SHP77 treated with DMSO at 0.1 percent for 48 hours (cell line): ENCODE results near the gene COBL.

Experiments used
- DNase-seq: peaks from one replicate; lab custom pipeline; 2025; lab: John Stamatoyannopoulos, UW

COBL gene

DNA sequence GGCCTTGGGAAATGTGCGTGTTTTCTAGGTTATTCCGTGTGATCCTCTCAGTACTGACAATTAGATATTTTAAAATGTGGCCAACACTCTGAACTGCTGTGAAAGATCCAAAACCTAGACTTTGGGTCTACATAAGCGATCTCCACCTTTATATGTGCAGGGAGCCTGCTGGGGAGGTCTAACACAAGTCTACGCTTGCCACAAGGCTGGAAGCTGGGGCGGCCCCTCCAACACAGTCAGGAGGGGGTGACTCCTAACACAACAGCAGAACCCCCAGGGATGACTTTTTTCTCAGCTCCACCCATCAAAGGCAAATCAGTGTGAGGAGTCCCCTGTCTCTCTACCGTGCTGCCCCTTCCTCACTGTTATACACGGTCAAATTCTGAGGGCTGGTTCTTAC, 202.6 kb downstream of the COBL start:
- DNase-seq, result no peak

DNA sequence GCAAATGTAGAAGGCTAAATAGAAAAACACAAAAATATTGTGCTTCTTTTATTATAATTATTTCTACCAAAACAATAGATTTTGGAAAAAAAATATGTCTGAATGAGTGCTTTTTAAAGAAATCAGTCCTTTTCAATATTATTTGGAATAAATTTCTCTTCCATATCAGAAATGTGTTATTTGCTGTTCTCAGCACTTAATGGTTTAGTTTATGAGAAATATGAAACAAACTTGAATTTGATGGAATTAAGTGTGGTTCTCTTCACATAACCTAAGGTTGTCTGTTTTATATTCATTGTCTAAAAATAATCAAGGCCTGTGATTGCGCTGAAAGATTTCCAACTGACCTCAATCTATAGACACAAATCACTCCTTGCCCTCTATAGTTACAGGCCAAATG, 203.0 kb downstream of the COBL start:
- DNase-seq, result no peak

DNA sequence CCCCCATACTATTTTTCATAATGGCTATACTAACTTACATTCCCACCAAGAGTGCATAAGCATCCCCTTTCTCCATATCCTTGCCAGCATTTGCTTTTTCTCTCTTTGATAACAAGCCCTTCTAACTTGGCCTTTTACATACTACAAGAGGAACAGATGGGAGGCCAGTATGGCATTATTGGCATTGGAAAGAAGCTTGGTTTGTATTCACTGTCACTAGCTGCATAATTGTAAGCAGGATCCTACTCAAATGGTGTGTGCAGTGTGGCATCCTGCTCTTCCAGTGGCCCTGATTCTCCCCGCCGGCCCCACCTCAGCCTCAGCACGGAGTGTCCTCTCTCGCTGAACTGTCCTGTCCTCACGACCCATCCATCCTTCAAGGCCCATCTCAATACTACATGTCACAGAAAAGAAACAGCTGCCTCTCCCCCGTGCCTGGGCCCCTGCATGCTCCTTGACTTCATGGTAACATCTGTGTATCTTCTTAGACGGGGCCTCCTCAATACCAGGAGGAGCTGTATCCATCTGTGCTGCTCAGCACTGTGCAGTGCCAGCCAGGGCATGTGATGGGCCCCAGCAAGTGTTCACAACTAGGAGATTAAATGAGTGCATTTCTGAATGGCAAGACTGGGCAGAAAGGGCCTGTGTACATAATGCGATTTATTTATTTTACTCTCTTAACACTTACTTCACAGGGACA, 205.2 kb downstream of the COBL start:
- no peak for DNase-seq

DNA sequence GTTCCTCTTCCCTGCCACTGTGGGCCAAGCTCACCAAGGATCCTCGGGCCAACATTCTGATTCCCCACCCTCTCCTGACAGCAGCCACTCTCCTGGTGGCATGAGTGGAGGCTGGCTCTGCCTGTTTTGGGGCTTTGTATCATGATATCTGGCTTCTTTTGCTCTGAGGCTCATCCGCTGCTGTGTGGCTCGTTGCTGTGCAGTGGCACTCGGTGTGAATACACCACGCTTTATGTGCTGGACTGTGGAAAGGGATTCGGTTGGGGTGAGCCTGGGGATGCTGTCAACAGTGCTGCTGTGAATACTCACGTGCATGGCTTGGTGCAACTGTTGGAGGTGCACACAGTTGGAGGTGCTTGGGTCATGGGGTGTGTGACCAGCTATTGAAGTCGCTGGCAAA, 208.5 kb downstream of the COBL start:
- DNase-seq, result no peak

DNA sequence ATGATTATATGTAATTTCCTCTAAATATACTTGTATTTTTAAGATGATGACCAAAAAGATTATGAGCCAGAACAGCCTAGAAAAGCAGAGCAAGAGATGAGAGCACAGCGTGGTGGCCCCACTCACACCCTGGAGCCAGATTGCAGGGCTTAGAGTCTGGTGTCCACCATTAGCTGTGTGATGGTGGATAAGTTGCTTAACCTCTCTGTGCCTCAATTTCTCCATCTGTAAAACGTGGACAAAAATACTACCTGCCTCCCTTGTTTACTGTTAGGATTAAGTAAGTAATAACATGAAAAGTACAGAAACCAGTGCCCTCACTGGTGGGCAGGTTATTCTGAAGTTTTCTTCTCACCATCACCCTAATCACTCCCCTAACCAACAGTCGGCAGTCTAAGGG, 212.3 kb downstream of the COBL start:
- DNase-seq, result no peak

DNA sequence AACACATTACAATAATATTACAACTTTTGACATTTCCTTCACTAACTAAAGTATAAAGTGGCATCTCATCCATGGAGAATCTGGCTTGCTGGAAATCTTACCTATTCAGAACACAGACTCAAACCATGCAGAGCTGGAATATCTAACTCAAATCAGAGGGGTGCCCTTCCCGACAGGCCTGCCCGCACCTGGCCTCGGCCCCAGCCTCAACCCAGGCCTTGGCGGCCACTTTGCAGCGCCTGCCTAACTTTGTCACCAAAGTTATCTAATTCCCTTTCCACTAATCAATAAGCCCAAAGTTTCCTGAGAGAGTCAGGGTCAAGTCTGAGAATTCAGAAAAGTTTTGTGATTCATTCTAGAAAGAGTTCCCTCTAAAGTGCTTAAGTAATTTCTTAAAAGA, 212.9 kb downstream of the COBL start:
- DNase-seq, result no peak

DNA sequence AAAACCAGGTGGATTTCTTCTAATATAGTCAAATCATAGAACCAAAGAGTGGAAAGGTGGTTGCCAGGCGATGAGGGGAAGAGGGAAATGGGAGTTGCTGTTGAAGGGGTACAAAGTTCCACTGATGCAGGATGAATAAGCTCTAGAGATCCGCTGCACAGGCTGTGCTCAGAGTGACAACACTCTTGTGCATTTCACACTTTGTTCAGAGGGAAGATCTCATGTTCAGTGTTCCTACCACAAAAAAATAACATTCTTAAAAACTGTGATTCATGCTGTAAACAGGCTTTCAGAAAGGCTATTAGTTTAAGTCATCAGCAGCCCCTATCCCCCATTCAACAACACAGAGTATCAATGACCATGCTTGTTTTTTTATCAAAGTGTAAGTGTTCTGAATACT, 213.8 kb downstream of the COBL start:
- no peak for DNase-seq

DNA sequence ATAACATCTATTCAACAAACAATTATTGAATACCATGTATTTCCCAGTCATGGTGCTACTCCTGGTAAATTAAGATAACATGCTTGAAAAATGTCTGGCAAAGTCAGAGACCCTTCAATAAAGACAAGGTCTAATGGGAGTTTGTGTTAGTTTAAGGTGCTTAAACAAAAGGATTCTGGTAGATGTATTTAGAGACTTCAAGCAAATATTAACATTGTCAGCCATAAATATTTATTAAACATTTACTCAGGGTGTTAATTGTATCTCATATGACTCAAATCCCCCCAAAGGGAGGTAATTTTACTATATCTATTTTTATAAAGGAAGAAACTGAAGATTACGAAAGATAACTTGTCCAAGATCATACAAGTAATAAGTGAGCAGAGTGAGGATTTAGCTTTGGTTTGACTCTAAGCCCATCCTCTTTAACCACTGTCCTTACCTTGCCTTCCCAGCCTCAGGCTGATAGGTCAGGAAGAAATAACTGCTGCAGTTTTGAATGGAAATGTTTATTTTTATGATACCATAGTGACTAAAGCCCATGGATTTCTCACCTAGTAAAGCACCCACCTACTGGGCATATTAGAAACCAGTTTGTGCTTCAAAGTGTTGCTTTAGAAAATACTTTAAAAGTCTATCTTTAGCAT, 215.4 kb downstream of the COBL start:
- DNase-seq, result no peak

DNA sequence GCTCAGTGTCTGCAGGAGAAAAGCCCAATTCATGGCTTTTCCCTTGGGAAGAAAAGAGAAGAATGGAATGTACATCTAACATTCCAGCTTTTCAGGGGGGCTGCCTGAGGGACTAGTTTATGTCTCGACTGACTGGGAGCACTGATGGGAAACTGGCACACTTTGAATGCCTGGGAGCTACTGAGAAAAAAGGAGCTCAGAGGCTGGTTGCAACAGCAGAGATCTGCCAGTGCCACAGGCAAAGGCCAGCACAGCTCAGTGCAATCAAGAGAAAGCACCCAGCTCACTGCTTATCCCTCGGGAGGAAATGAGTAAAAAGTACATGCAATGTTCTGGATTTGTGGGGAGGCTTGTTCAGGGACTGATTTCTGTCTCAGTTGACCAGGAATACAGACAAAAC, 226.2 kb downstream of the COBL start:
- DNase-seq, result no peak

DNA sequence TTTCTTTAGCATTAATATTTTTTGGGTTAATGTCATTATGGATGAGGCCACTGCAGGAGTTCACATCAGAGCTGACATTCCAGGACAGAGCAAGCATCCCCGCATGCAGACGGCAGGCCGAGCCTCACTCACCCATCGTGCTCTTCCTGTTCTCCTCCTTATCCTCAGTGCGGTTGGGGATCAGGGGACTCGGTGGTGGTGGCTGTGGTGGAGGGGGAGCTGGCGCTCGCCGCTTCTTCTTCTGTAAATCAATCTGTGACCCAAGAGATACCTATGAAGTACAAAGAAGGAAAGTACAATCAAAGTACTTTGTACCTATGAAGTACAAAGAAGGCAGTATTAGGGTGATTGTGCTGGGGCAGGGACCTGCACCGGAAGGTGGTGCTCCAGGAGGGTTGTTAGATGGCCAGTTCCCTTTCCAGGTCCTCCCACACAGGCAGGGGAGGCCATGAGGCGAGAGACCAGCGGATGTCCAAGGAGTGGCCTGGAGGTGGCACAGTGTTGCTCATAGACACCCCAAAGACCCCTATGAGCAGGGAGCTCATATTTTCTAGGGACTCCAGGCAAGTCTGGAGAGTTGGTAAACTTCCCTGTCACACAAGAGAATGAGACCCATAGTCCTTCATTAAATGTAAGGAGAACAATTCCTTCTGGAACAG, 231.4 kb downstream of the COBL start:
- no peak for DNase-seq

DNA sequence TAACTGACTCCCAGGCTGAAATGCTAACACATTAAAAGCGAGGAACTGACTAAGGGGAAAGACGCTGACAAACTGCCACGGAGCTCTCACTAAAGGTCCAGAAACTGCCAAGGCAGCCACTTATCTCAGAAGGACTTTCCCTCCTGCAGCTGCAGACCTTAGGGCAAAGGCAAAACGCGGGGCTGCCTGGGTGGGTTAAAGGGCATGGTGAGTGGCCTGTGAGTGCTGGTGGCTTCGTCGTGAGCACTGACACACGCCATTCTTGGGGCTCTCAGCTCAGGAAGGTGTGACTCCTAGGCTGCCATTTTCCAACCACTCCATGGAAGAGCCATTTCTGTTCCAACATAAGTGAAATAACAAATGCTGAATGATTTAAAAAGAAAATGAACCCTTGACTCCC, 232.5 kb downstream of the COBL start:
- DNase-seq, result no peak

DNA sequence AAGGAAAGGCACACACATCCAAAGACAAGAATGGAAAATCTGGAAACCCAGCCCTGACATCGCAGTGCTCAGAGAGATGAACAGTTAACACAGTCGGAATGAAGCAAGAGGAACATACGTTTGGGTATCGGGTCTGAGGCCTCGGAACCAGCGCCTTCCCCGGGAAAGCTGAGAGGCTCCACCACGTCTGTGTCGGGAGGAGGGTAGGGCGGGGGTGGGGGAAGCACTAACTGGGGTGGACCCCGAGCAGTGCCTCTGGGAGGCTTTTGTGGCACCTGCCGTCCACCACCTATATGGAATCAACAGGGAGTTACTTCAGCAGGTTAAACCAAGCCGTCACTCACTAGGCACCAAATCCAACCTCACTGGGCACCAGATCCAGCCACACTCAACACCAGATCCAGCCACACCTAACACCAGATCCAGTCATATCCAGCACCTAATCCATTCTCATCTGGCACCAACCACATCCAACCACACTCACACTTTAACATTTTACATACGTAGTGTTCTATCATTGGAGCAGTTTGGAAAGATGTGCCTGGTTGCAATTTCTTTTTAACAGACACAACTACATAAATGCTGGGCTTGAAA, 233.6 kb downstream of the COBL start:
- no peak for DNase-seq

DNA sequence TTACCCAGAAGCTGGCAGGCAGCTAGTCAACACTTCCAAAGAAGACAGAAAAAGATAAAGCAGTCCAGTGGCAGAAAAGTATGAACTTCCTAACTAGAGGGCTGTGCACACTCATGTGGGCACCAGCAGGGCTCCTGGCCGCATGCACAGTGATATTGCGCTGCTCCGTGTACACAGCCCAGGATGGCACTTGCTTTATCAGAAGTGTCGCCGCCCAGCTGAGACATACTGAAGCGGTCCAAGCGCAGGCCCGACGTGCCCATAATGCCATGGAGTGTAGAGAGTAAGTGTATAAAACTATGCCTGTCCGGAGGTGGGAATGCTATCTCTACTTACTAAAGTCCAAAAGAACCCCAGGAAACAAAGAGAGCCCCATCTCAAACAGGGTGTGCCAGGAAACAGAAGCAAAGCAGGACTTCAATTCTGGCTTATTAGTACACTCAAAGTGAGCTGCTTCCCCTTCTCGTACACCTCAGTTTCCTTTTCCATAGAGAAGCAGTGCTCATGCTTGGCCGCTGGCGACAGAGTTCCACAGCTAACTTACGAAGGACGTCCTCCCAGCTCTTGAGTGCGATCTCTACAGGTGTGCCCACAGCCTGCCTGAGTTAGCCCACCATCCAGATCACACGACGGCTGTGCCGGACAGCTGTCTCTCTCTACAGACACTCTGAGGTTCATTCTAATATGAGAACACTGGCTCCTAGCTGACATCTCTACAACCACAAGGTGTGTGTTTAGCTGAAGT, 234.3 kb downstream of the COBL start:
- no peak for DNase-seq

DNA sequence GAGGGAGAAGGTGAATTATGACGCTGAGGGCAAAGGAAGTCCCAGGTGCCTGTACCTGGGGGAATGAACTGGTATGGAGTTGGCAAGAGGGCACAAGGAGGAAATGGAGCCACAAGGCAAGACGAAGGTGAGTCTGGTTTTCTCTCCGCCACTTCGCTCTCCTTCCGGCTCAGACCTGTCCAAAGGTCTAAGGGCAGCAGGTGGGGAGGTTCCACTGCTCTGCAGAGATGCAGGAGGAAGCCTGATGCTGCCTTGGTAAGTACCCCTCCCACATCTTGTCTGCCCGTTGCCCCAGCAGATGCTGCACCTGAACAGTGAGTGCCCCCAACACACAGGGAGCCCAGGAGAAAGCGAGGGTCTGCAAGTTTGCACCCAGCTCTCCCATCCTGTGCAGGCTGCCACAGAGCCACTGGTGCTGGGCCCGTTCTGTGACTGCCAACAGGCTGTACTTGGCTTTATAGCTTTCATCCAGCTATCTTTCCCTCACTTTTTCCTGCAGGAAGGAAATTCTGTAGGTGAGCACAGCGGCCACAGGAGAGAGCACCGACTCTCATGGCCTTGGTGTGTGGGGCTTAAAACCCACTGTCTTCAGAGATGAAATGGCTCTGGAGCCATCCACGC, 235.2 kb downstream of the COBL start:
- DNase-seq, result no peak

DNA sequence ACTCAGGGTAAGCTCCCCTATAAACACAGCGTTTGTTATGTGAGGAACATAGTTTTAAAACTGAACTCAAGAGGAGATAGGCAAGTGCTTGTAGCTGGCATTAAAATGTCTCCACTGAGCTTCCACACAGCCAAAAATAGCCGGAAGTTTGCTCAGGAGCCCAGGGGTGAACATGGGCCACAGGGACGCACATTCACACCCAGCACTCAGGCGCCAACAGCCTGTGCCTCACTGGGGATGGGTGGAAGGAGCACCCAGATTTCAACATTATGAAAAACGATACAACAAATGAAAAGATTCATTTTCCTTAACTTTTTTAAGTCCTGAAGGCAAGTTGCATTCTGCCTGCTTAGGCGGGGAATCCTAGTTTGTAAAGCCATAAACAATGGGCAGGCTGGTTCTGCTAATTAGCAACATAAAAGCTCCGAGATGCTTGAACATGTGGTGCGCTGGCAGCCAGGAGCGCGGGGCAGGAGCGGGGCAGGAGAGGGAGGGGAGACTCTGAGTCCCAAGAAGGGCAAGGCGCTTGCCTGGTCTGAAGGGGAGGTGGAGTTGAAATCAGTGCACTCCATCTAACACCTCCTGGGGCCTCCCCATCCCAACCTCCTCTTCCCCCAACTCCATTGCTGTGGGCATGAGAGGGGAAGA, 235.9 kb downstream of the COBL start:
- no peak for DNase-seq

DNA sequence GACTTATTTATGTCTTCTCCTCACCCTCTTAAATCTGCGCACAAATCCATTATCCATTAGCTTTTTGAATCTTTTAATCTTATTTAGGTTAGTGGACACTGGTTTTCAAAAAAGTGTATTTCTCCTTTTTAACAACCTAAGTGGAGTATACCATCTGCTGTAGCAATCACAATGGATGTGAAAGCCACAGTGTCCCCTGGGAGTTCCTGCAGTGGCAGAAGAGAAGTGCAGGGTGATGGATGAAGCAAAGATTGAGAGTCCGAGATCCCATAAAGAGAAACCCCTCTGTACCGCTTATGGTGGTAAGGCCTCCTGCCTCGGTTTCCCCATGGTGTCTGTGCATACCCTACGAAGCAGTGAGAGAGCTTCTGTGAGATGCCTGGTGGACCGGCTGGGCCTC, 236.4 kb downstream of the COBL start:
- DNase-seq, result no peak

DNA sequence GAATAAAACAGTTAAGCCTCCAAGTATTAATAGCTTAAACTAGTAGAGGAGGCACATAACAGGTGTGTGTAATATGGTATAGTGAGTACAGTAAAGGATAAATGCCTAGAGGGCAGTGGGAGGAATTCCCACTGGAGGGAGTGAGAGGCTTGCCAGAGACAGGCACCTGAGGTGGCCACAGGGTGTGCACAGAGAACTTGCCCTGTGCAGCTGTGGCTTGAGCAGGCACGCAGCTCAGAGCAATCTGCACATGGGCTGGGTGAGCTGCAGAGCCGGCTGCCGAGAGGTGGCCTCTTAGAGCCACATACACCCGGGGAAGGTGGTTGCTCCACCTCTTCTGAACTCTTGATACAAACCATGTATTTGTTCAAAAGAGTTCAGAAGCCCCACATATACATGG, 237.1 kb downstream of the COBL start:
- peak; percentile 11 for DNase-seq

DNA sequence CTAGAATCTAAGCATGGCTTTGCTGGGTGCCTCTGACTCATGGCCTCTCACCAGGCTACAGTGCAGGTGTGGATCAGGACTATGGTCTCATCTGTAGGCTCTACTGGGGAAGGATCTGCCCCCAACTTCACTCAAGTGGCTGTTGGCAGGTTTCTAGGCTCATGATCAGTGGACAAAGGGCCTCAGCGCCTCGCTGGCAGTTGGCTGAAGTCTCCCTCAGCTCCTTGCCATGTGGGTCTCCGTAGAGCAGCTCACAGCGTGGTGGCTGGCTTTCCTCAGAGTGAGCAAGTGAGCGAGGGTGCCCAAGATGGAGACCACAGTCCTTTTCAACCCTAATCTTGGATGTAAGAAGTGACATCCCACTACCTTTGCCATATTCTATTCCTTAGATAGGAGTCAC, 238.0 kb downstream of the COBL start:
- DNase-seq, result no peak

DNA sequence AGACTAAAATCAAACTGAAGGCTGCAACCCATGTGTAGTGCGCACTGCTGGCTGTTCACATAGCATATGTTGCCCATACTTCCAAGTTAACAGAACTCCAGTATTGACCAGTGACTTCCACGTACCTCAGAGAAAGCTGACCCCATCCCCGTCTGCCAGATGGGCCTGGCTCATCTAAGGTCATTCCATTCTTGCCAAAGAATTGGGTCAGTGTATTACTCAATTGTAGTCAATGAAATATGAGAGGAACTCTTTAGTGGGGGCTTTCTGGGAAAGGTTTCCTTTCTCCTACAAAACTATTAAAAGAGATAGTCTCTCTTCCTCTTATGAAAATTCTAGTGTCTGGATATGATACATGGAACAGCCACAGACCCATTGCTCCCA, 238.6 kb downstream of the COBL start:
- DNase-seq, result no peak

DNA sequence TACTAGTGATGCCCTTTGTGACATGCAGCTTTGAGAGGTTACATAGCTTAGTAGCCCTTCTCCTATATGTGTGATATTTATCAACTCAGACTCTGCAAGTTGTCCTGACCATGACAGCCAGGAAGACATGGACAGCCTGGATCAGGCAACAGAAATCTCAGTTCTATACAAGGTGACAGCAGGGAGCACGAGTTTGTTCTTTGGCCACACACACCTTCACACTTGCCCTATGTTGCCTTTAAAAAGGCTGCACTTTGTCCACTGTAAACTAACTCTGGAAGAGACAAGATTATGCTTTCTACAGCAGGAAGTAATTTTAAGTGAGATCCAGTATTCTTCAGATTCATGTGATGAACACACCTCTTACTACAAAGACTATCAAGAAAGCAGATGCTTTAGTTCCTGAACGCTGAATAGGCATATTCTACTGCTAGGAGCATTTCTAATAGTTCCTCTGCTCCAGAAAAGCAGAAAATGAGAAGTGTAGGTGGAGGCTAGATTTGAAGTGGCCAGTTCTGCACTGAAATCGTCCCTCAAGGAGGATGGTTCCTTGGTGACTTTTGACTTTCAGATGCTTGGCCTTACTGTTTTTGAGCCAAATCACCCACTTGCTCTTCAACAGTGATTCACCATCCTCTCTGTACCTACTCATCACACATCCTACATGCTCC, 239.2 kb downstream of the COBL start:
- DNase-seq, result no peak
